ENCODE measurements around the gene CES3. TPM values are rescaled to one million over a fixed set of nuclear protein-coding genes. Genes with fewer than 3 reads are reported as not detected.

The CES3 gene
- total RNA-seq, 4 donors from 2014 or later = 1.5 to 7.1 (median 3.6) TPM

GRCh38 chr16:66983033-66983432, 22.0 kb downstream of the CES3 start:
- peaks cover 0 to 18% (median 0%) of the 10 kb centered on the region in 3 donors for H3K4me1 ChIP-seq
- H3K9me3 ChIP-seq = no peaks in the 10 kb centered on the region
- TF ChIP-seq POLR2A (IDR thresholded peaks at IDR 0.05) (no peak), CTCF (IDR thresholded peaks at IDR 0.05) (no peak)
- no peak overlapping the region for H3K4me3 ChIP-seq
- H3K27me3 ChIP-seq = no peaks in the 10 kb centered on the region
- no peak overlapping the region for H3K27ac ChIP-seq
- intact Hi-C loops (cut with DNase I) = no loop called here
- no peaks in the 10 kb centered on the region for H3K36me3 ChIP-seq
- 90 to 93% methylated on average over 9 of the region's 9 CpGs for WGBS, 2 donors
- DNase-seq = no peak

- TF ChIP-seq POLR2A (IDR thresholded peaks at IDR 0.05) (no peak), CTCF (IDR thresholded peaks at IDR 0.05) (no peak)
- H3K36me3 ChIP-seq = no peaks in the 10 kb centered on the region
- H3K27ac ChIP-seq = no peak overlapping the region
- no peaks in the 10 kb centered on the region for H3K27me3 ChIP-seq
- no peak for DNase-seq
- peaks cover 4 to 16% (median 4%) of the 10 kb centered on the region in 3 donors for H3K4me1 ChIP-seq
- WGBS, 2 donors = 85 to 90% methylated on average over 2 to 4 of the region's 4 CpGs
- intact Hi-C loops (cut with DNase I) = no loop called here
- H3K9me3 ChIP-seq = no peaks in the 10 kb centered on the region
- H3K4me3 ChIP-seq = no peak overlapping the region
These were observed 23.8 kb downstream of the CES3 start for GRCh38 chr16:66984892-66985311.

- H3K4me1 ChIP-seq = peaks cover 4 to 16% (median 4%) of the 10 kb centered on the region in 3 donors
- TF ChIP-seq POLR2A (IDR thresholded peaks at IDR 0.05) (no peak), CTCF (IDR thresholded peaks at IDR 0.05) (no peak)
- WGBS, 2 donors = 91 to 93% methylated on average over 2 to 6 of the region's 6 CpGs
These were observed 25.5 kb downstream of the CES3 start for GRCh38 chr16:66986559-66986958.

GRCh38 chr16:66988197-66988788, 27.2 kb downstream of the CES3 start, which contains the start of gene CES4A:
TSS of gene CES4A (plus strand) at chr16:66988589. CDS start at chr16:66988773, 184 bp downstream.
- peak within 1 kb of the TSS in 1 of 4 donors; percentile 39 for H3K27ac ChIP-seq
- intact Hi-C loops (cut with DNase I) = no loop called here
- 29 to 61% methylated on average over 7 to 11 of the region's 11 CpGs for WGBS, 2 donors

More at GRCh38 chr16:66986559-66986958, 25.5 kb downstream of the CES3 start:
- no peaks in the 10 kb centered on the region for H3K9me3 ChIP-seq
- no peak for DNase-seq
- H3K36me3 ChIP-seq = no peaks in the 10 kb centered on the region
- no peaks in the 10 kb centered on the region for H3K27me3 ChIP-seq
- H3K27ac ChIP-seq = no peak overlapping the region
- no peak overlapping the region for H3K4me3 ChIP-seq
- intact Hi-C loops (cut with DNase I) = no loop called here

More at GRCh38 chr16:66988197-66988788, 27.2 kb downstream of the CES3 start, which contains the start of gene CES4A:
- no peaks in the 10 kb centered on the region for H3K9me3 ChIP-seq
- TF ChIP-seq POLR2A (IDR thresholded peaks at IDR 0.05) = no peak
- TF ChIP-seq CTCF (IDR thresholded peaks at IDR 0.05) = no peak
- no peak for DNase-seq
- peaks cover 4 to 16% (median 4%) of the 10 kb centered on the region in 3 donors for H3K4me1 ChIP-seq
- H3K36me3 ChIP-seq = no peaks in the 10 kb centered on the region
- H3K4me3 ChIP-seq = no peak within 1 kb of the TSS
- H3K27me3 ChIP-seq = no peaks in the 10 kb centered on the region
